ENCODE data around the gene SEC14L1.
"Not testable (repeated sequence)": the region's sequence is repeated elsewhere in the genome, so short reads cannot be mapped to it uniquely, and the experiment has no call there.

SEC14L1 gene

DNA sequence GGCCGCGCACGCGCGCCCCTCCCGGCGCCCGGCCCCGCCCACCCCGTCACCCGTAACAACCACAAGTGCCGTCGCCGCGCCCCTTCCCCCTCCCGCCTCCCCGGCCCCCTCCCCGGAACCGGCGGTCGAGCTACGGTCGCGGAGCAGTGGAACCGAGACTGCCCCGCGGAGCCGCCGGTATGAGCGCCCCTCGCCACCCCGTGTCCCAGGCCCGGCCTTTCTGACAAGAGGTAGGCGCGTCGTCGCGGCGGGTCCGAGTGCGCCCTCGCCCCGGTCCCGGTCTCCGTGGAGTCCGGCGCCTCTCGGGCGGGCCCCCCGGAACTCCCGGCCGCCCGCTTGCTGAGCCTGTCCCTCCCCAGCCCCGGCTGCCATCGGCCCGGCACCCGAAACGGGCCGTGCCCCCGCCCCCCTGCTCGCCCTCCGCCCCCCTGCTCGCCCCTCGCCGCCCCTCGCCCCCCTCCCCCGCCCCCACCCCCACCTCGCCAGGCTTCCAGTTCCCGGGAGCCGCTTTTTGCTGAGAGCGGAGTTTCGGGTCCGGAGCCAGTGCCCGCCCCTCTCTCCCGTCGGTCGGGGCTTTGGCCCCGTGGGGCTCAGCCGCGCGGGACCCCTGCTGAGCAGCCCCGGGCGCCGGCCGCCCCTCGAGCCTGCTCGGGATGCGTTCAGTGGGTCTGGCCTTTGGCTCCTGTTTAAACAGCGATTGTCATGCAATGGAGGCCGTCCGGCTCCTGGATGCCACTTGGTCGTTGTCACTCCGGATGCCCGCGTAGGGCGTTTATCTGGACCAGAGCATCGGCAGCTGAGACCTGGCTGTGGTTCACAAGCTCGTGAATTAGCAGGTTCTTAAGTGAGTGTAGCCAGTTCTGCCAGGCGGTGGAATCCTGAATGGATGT lies at the start of gene SEC14L1:
Gene SEC14L1, plus strand, starts transcription at position 92 of the 890 bp plus-strand sequence. CDS start 2,628 bp downstream, outside the sequence.
- Histone ChIP-seq H3K9ac (ENCODE audit: low read depth, low read length) (peak within 1 kb of the TSS; percentile 81), H3K4me1 (ENCODE audit: insufficient read depth, low read length) (peaks cover 20% of the 10 kb centered on the region), H3K9me3 (ENCODE audit: control insufficient read depth, insufficient read depth, low read length) (peaks cover 9% of the 10 kb centered on the region), H3K36me3 (ENCODE audit: insufficient read depth, low read length) (peaks cover 16% of the 10 kb centered on the region; the same call in 1 of the 2 replicates)

DNA sequence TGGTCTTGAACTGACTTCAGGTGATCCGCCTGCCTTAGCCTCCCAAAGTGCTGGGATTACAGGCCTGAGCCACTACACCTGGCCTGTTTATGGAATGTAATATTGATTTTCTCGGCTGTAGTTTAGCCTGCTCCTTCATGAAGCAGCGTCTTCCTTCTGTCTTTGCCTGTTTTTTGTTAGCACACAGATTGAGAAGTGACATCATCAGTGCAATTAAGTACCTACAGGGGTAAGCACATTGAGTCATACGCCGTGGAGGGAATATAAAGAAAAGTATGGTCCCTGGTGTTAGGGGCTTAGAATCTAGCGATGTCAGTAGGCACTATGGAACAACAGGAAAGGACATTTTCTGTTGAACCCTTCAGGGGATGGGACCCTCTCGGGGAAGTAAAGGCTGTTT lies 48.7 kb upstream of the SEC14L1 start:
- Histone ChIP-seq H3K36me3 (ENCODE audit: insufficient read depth, low read length) (peaks cover 28% of the 10 kb centered on the region), H3K9ac (ENCODE audit: low read depth, low read length) (no peak overlapping the region), H3K9me3 (ENCODE audit: control insufficient read depth, insufficient read depth, low read length) (no peaks in the 10 kb centered on the region), H3K4me1 (ENCODE audit: insufficient read depth, low read length) (peaks cover 3% of the 10 kb centered on the region; the same call in 1 of the 2 replicates)

- Histone ChIP-seq H3K36me3 (ENCODE audit: insufficient read depth, low read length) (peaks cover 39% of the 10 kb centered on the region), H3K4me1 (ENCODE audit: insufficient read depth, low read length) (peaks cover 8% of the 10 kb centered on the region), H3K9me3 (ENCODE audit: control insufficient read depth, insufficient read depth, low read length) (no peaks in the 10 kb centered on the region), H3K9ac (ENCODE audit: low read depth, low read length) (no peak overlapping the region)
These were observed 45.3 kb upstream of the SEC14L1 start for GRCh38 chr17:77095461-77095860.

DNA sequence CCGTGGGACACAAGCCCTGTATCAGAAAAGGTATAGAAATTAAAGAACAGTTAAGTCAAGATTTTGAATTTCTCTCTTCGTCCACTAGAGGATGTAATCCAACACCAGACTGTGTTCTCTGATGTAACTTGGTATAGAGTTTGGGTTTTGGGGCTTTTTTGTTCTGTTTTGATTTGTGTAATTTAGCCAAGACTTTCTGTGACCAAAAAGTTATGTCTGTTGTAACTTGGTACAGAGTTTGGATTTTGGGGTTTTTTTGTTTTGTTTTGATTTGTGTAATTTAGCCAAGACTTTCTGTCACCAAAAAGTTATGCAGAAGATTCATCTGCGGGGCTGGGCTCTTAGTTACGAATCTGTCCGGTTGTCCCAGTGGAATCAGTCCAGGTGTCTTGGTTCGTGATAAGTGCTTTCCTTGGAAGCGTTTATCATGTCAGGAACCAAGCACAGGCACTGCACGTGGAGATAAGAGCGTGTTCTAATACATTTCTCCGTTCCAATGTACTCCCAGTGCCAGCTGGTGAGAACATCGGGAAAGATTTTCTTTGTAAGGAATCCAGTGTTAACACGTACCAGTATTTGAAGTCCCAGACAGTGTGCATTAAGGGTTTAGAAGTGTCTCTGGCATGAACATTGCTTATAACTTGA lies 44.1 kb upstream of the SEC14L1 start:
- no peak overlapping the region for H3K9ac ChIP-seq (ENCODE audit: low read depth, low read length)
- H3K4me1 ChIP-seq (ENCODE audit: insufficient read depth, low read length), result peaks cover 11% of the 10 kb centered on the region
- no peaks in the 10 kb centered on the region for H3K9me3 ChIP-seq (ENCODE audit: control insufficient read depth, insufficient read depth, low read length)
- H3K36me3 ChIP-seq (ENCODE audit: insufficient read depth, low read length), result peaks cover 38% of the 10 kb centered on the region

DNA sequence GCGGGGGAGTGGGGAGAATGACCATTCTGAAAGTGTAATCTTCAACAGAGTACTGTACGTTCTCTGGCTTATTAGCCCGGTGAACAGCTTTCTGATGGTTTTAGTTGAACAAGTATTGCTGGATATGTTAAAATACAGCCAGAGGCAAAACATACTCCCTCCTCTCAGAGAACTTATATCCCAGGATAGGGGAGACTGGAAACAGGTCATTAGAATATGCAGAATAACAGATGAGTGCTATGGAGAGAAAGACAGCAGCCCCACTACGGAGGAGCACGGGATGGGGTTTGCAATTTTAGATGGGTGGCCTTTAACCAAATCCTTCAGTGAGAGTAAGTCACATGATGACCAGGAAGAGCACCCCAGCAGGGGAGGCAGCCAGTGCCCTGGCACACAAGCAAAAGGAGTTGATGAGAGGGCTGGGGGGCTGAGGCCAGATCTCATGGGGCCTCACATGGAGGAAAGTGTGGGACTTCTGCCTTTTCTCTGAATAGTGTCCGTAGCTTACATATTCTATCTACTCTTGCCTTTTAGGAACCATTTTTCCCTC lies 43.1 kb upstream of the SEC14L1 start:
- Histone ChIP-seq H3K9me3 (ENCODE audit: control insufficient read depth, insufficient read depth, low read length) (no peaks in the 10 kb centered on the region), H3K4me1 (ENCODE audit: insufficient read depth, low read length) (peaks cover 17% of the 10 kb centered on the region), H3K36me3 (ENCODE audit: insufficient read depth, low read length) (peaks cover 38% of the 10 kb centered on the region), H3K9ac (ENCODE audit: low read depth, low read length) (no peak overlapping the region)

DNA sequence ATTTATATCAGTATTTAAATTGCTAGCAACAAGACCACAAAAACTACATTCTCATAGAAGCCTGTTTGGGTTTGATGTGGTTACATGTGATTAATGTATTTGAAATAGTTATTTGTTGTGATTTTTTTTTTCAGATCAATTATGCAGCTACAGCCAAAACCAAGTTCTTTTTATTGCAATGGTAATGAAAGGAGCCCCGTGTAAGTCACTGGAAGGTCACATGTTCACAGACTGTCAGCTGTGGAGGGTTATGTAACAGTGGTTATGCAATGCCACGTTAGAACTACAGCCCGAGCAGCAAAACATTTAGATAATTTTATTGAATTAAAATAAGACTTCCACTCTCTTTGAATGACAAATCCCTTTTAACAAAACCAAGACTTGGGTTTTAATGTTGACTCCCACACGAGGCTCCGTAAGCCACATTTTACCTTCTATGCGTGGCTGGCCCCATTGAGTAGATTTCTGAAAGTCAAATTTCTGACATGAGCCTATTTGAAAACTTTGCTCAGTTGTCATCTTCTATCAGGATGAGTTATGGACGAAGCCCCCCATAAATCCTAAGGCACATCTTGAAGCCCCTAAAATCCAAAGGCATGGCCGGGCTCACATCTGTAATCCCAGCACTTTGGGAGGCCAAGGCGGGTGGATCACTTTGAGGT lies 41.8 kb upstream of the SEC14L1 start:
- H3K4me1 ChIP-seq (ENCODE audit: insufficient read depth, low read length), result peaks cover 20% of the 10 kb centered on the region
- no peaks in the 10 kb centered on the region for H3K9me3 ChIP-seq (ENCODE audit: control insufficient read depth, insufficient read depth, low read length)
- H3K9ac ChIP-seq (ENCODE audit: low read depth, low read length), result no peak overlapping the region
- H3K36me3 ChIP-seq (ENCODE audit: insufficient read depth, low read length), result peaks cover 30% of the 10 kb centered on the region

- Histone ChIP-seq H3K4me1 (ENCODE audit: insufficient read depth, low read length) (peaks cover 26% of the 10 kb centered on the region), H3K9ac (ENCODE audit: low read depth, low read length) (no peak overlapping the region), H3K36me3 (ENCODE audit: insufficient read depth, low read length) (peaks cover 22% of the 10 kb centered on the region), H3K9me3 (ENCODE audit: control insufficient read depth, insufficient read depth, low read length) (no peaks in the 10 kb centered on the region)
These were observed 40.8 kb upstream of the SEC14L1 start for GRCh38 chr17:77099997-77100396.

- peaks cover 19% of the 10 kb centered on the region; the same call in 1 of the 2 replicates for H3K36me3 ChIP-seq (ENCODE audit: insufficient read depth, low read length)
- peaks cover 37% of the 10 kb centered on the region for H3K4me1 ChIP-seq (ENCODE audit: insufficient read depth, low read length)
- H3K9me3 ChIP-seq (ENCODE audit: control insufficient read depth, insufficient read depth, low read length), result no peaks in the 10 kb centered on the region
- no peak overlapping the region for H3K9ac ChIP-seq (ENCODE audit: low read depth, low read length)
These were observed 39.0 kb upstream of the SEC14L1 start for GRCh38 chr17:77101521-77102410.

DNA sequence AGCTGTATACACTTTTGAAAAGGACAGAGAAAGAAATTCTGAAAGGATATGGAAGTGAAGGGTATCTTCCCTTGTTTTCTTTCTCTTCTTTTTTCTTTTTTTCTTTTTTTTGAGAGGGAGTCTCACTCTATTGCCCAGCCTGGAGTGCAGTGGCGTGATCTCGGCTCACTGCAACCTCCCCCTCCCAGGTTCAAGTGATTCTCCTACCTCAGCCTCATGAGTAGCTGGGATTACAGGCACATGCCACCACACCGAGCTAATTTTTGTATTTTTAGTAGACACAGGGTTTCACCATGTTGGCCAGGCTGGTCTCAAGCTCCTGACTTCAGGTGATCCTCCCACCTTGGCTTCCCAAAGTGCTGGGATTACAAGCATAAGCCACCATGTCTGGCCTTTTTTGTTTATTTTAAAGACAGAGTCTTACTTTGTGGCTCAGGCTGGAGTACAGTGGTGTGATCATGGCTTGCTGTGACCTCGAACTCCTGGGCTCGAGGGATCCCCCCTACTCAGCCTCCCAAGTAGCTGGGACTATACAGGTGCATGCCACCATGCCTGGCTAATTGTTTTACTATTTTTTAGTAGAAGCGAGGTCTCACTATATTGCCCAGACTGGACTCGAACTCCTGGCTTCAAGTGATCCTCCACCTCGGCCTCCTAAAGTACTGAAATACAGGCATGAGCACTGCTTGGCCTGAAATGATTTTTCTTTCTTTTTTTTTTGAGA lies 38.2 kb upstream of the SEC14L1 start:
- H3K36me3 ChIP-seq (ENCODE audit: insufficient read depth, low read length), result peaks cover 19% of the 10 kb centered on the region; the same call in 1 of the 2 replicates
- not testable (repeated sequence) for H3K9ac ChIP-seq (ENCODE audit: low read depth, low read length); H3K9me3 ChIP-seq (ENCODE audit: control insufficient read depth, insufficient read depth, low read length)
- H3K4me1 ChIP-seq (ENCODE audit: insufficient read depth, low read length), result peaks cover 36% of the 10 kb centered on the region

DNA sequence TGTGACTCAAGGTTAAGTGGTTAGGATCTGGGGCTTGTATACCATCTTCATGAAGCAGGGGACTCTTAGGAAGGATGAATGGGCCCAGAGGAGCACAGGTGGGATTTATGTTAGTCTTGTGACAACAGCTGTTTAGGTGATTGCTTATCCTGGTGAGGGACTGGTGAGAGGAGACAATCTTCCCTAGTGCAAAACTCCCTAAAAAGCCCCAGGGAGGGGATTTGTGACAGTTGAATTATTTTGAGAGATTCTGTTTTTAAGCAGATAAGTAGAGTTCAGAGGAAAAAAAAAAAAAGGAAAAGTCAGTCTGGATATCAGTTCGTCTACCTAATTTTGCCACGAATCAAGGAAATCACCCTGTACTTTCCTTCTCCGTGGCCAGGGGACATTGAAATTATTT lies 35.1 kb upstream of the SEC14L1 start:
- Histone ChIP-seq H3K4me1 (ENCODE audit: insufficient read depth, low read length) (peaks cover 47% of the 10 kb centered on the region), H3K9ac (ENCODE audit: low read depth, low read length) (no peak overlapping the region)

GRCh38 chr17:77106874-77107358 lies 33.9 kb upstream of the SEC14L1 start:
- Histone ChIP-seq H3K36me3 (ENCODE audit: insufficient read depth, low read length) (no peaks in the 10 kb centered on the region), H3K4me1 (ENCODE audit: insufficient read depth, low read length) (peaks cover 46% of the 10 kb centered on the region), H3K9ac (ENCODE audit: low read depth, low read length) (no peak overlapping the region)

More for the DNA sequence above, 35.1 kb upstream of the SEC14L1 start:
- Histone ChIP-seq H3K36me3 (ENCODE audit: insufficient read depth, low read length) (0 out of 2 replicates have a peak, but pooled peaks cover 3% of the 10 kb centered on the region), H3K9me3 (ENCODE audit: control insufficient read depth, insufficient read depth, low read length) (no peaks in the 10 kb centered on the region)

GRCh38 chr17:77107506-77108433 lies 33.0 kb upstream of the SEC14L1 start:
- Histone ChIP-seq H3K9ac (ENCODE audit: low read depth, low read length) (no peak overlapping the region), H3K4me1 (ENCODE audit: insufficient read depth, low read length) (peaks cover 44% of the 10 kb centered on the region), H3K36me3 (ENCODE audit: insufficient read depth, low read length) (no peaks in the 10 kb centered on the region), H3K9me3 (ENCODE audit: control insufficient read depth, insufficient read depth, low read length) (no peaks in the 10 kb centered on the region)

More at GRCh38 chr17:77106874-77107358, 33.9 kb upstream of the SEC14L1 start:
- no peaks in the 10 kb centered on the region for H3K9me3 ChIP-seq (ENCODE audit: control insufficient read depth, insufficient read depth, low read length)

Measured in ES-I3 (cell line).